ENCODE data around the gene STAC3. TPM values are rescaled to one million over a fixed set of nuclear protein-coding genes. Genes with fewer than 3 reads are reported as not detected.

The STAC3 gene
- total and polyA plus RNA-seq, 2 experiments from 2014 or later, result 0.48 to 3.0 TPM

DNA sequence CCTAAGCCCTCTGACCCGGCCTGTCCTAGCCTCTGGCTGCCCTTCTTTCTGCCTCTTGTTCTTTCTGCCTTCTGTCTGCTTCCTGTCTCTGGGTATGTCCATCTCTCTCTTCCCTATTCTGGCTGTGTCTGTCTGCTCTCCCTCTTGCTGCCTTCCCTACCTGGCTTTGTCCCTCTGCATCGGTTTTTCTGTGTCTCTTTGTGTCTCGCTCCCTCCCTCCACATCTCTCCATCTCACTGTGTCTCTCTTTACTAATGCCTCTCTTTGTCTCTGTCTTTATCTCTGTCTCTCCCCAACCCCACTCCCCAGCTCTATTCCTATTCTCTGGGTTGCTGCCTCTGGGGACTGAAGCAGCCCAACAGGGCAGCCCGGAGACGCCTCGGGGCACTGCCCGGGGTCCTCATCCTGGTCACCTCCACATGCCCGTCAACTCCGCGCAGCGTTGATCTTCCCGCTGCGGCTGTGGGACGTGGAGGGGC lies 11.4 kb downstream of the STAC3 start:
- TF ChIP-seq ZNF331 (CRISPR knock-in tag; IDR thresholded peaks at IDR 0.05; ENCODE audit: low read depth), result no peak
- TF ChIP-seq EZH2 (IDR thresholded peaks at IDR 0.05; ENCODE audit: low read depth, unreplicated experiment), result peak; percentile 55
- Histone ChIP-seq H3F3A (replicated peaks; ENCODE audit: low read depth) (peaks cover 20% of the 10 kb centered on the region), H2AFZ (peak overlapping the region; percentile 96), H3K79me2 (replicated peaks; ENCODE audit: insufficient read depth) (no peaks in the 10 kb centered on the region), H3K4me2 (peak overlapping the region; percentile 99), H3K4me3 (peak overlapping the region; percentile 85), H4K20me1 (replicated peaks; ENCODE audit: insufficient read depth) (peaks cover 2% of the 10 kb centered on the region; the same call in 1 of the 2 replicates), H3K27me3 (ENCODE audit: insufficient read depth) (peaks cover 90% of the 10 kb centered on the region), H3K27ac (ENCODE audit: low read depth) (no peak overlapping the region), H3K36me3 (ENCODE audit: insufficient read depth) (no peaks in the 10 kb centered on the region), H3K4me1 (ENCODE audit: insufficient read depth) (peaks cover 53% of the 10 kb centered on the region), H3K9me2 (ENCODE audit: insufficient read depth) (no peaks in the 10 kb centered on the region)
- Mint-ChIP-seq H3K4me3 (peak overlapping the region; percentile 79), H3K9me3 (no peaks in the 10 kb centered on the region; the same call in 2 of the 3 replicates), H3K36me3 (ENCODE audit: low read depth) (peaks cover 7% of the 10 kb centered on the region), H3K27me3 (ENCODE audit: insufficient read depth, low read depth, poor library complexity) (peaks cover 94% of the 10 kb centered on the region), H3K27ac (no peak overlapping the region; the same call in 1 of the 2 replicates), H3K4me1 (peaks cover 66% of the 10 kb centered on the region)
- DNase-seq (ENCODE audit: low spot score) (peak; percentile 44), ATAC-seq (no peak)

DNA sequence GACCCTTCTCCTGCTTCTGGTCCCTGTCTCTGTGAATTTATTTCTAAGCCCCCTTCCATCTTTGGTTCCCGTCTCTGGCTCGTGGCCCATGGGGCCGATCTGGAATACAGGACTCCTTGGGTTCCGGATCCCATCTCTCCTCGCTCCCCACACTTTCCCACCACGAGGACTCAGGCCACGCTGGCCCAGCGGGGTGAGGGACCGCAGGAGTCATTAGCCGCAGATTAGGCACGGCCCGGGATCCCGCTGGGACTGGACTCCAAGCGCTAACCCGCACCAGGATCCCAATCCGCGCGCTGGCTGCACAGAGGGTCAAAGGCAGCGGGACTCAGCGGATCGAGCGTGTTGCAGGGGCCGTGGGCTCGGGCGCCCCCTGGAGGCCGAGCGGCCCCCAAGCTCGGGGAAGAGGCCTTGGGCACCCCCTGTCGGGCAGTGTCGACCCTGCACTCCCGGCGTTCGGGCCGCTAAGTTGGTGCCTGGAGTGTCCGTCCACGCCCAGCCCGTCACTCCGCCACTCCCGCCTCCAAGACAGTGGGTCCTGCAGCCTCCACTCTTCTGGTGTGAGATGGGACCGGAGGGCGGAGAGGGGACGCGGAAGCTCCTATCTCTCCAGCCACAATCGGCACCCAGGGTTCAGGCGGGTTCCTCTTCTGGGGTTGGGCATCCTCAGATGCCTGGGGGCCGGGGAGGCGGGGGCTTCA lies 12.0 kb downstream of the STAC3 start:
- Histone ChIP-seq H3K27ac (ENCODE audit: low read depth) (no peak overlapping the region), H4K20me1 (replicated peaks; ENCODE audit: insufficient read depth) (peaks cover 8% of the 10 kb centered on the region), H3F3A (replicated peaks; ENCODE audit: low read depth) (peaks cover 25% of the 10 kb centered on the region), H3K27me3 (ENCODE audit: insufficient read depth) (peaks cover 90% of the 10 kb centered on the region), H3K4me1 (ENCODE audit: insufficient read depth) (peaks cover 55% of the 10 kb centered on the region), H3K79me2 (replicated peaks; ENCODE audit: insufficient read depth) (no peaks in the 10 kb centered on the region), H2AFZ (peak overlapping the region; percentile 97), H3K9me2 (ENCODE audit: insufficient read depth) (no peaks in the 10 kb centered on the region), H3K4me3 (peak overlapping the region; percentile 85), H3K36me3 (ENCODE audit: insufficient read depth) (peaks cover 4% of the 10 kb centered on the region), H3K4me2 (peak overlapping the region; percentile 99)
- H3K27ac Mint-ChIP-seq, result no peak overlapping the region; the same call in 1 of the 2 replicates
- TF ChIP-seq CREB1 (CRISPR knock-in tag; IDR thresholded peaks at IDR 0.05; ENCODE audit: low read depth), result peak; percentile 62; the same call in 1 of the 2 replicates
- TF ChIP-seq CTCF (conservative IDR thresholded peaks at IDR 0.05; ENCODE audit: low read depth in 2 of 2), result peak; percentile 95 to 100
- TF ChIP-seq ETS1 (IDR thresholded peaks at IDR 0.05), result no peak
- peak; percentile 10 for TF ChIP-seq REST (IDR thresholded peaks at IDR 0.05; ENCODE audit: unreplicated experiment)
- TF ChIP-seq POLR2AphosphoS5 (IDR thresholded peaks at IDR 0.05; ENCODE audit: low read depth), result peak; percentile 61; the same call in 1 of the 2 replicates
- TF ChIP-seq EZH2 (IDR thresholded peaks at IDR 0.05; ENCODE audit: low read depth, unreplicated experiment), result peak; percentile 38
- DNase-seq (ENCODE audit: low spot score), result peak; percentile 94
- ATAC-seq, result peak; percentile 13
- H3K4me3 Mint-ChIP-seq, result peak overlapping the region; percentile 79
- H3K36me3 Mint-ChIP-seq (ENCODE audit: low read depth), result peaks cover 13% of the 10 kb centered on the region
- peaks cover 66% of the 10 kb centered on the region for H3K4me1 Mint-ChIP-seq
- no peaks in the 10 kb centered on the region; the same call in 2 of the 3 replicates for H3K9me3 Mint-ChIP-seq
- peaks cover 94% of the 10 kb centered on the region for H3K27me3 Mint-ChIP-seq (ENCODE audit: insufficient read depth, low read depth, poor library complexity)

All from GM23338 (cell line).